Rectal smooth muscle tissue (tissue), 1 donor: ENCODE measurements around the gene THAP8.

ENCODE experiments used
- H3K27ac ChIP-seq: one replicate; pipeline ENCODE4 v1.7.0; 2013; ENCODE audit warnings: low read depth, low read length, inconsistent platforms
- H3K27me3 ChIP-seq: one replicate; pipeline ENCODE4 v1.7.0; 2013; ENCODE audit warnings: low read length; ENCODE audit not compliant: control insufficient read depth, insufficient read depth
- H3K36me3 ChIP-seq: one replicate; pipeline ENCODE4 v1.7.0; 2013; ENCODE audit warnings: low read length; ENCODE audit not compliant: control insufficient read depth, insufficient read depth
- H3K4me1 ChIP-seq: one replicate; pipeline ENCODE4 v1.7.0; 2013; ENCODE audit warnings: low read length; ENCODE audit not compliant: control insufficient read depth, insufficient read depth
- H3K4me3 ChIP-seq: one replicate; pipeline ENCODE4 v1.7.0; 2013; ENCODE audit warnings: low read length
- H3K9ac ChIP-seq: one replicate; pipeline ENCODE4 v1.7.0; 2013; ENCODE audit warnings: low read length

The THAP8 gene

GRCh38 chr19:35993923-35994598 is 60.0 kb downstream of the THAP8 start:
- Histone ChIP-seq H3K4me1 (peaks cover 15% of the 10 kb centered on the region), H3K36me3 (peaks cover 4% of the 10 kb centered on the region), H3K9ac (no peak overlapping the region), H3K27me3 (peaks cover 3% of the 10 kb centered on the region), H3K4me3 (peak overlapping the region; percentile 87), H3K27ac (no peak overlapping the region)

- Histone ChIP-seq H3K4me3 (no peak overlapping the region), H3K27me3 (peaks cover 3% of the 10 kb centered on the region), H3K4me1 (peaks cover 13% of the 10 kb centered on the region), H3K36me3 (no peaks in the 10 kb centered on the region), H3K27ac (no peak overlapping the region), H3K9ac (no peak overlapping the region)
Observed at GRCh38 chr19:35992907-35993765, 60.9 kb downstream of the THAP8 start.

GRCh38 chr19:35991731-35992450 is 62.2 kb downstream of the THAP8 start:
- Histone ChIP-seq H3K36me3 (no peaks in the 10 kb centered on the region), H3K27me3 (peaks cover 3% of the 10 kb centered on the region), H3K4me1 (peaks cover 13% of the 10 kb centered on the region), H3K4me3 (no peak overlapping the region), H3K27ac (no peak overlapping the region), H3K9ac (no peak overlapping the region)

- Histone ChIP-seq H3K4me1 (peaks cover 6% of the 10 kb centered on the region), H3K27ac (no peak overlapping the region), H3K9ac (no peak overlapping the region), H3K36me3 (no peaks in the 10 kb centered on the region), H3K27me3 (peaks cover 6% of the 10 kb centered on the region), H3K4me3 (no peak overlapping the region)
Observed at GRCh38 chr19:35990771-35991730, 63.0 kb downstream of the THAP8 start.

- Histone ChIP-seq H3K4me3 (no peak overlapping the region), H3K9ac (no peak overlapping the region), H3K36me3 (no peaks in the 10 kb centered on the region), H3K27ac (no peak overlapping the region), H3K4me1 (peaks cover 3% of the 10 kb centered on the region), H3K27me3 (peaks cover 8% of the 10 kb centered on the region)
Observed at GRCh38 chr19:35990156-35990555, 63.9 kb downstream of the THAP8 start.

- no peaks in the 10 kb centered on the region for H3K36me3 ChIP-seq
- peaks cover 8% of the 10 kb centered on the region for H3K27me3 ChIP-seq
- no peak overlapping the region for H3K9ac ChIP-seq
- no peak overlapping the region for H3K4me3 ChIP-seq
- H3K4me1 ChIP-seq: no peaks in the 10 kb centered on the region
- H3K27ac ChIP-seq: no peak overlapping the region
Observed at GRCh38 chr19:35988824-35989223, 65.3 kb downstream of the THAP8 start.

- H3K4me3 ChIP-seq: no peak overlapping the region
- H3K27ac ChIP-seq: no peak overlapping the region
- H3K36me3 ChIP-seq: no peaks in the 10 kb centered on the region
- H3K4me1 ChIP-seq: no peaks in the 10 kb centered on the region
- H3K9ac ChIP-seq: no peak overlapping the region
- H3K27me3 ChIP-seq: peaks cover 8% of the 10 kb centered on the region
Observed at GRCh38 chr19:35987571-35987896, 66.6 kb downstream of the THAP8 start.

GRCh38 chr19:35986664-35987570 is 67.2 kb downstream of the THAP8 start:
- peaks cover 8% of the 10 kb centered on the region for H3K27me3 ChIP-seq
- H3K4me1 ChIP-seq: no peaks in the 10 kb centered on the region
- H3K36me3 ChIP-seq: no peaks in the 10 kb centered on the region
- no peak overlapping the region for H3K9ac ChIP-seq
- no peak overlapping the region for H3K27ac ChIP-seq
- no peak overlapping the region for H3K4me3 ChIP-seq

GRCh38 chr19:35986111-35986510 is 68.0 kb downstream of the THAP8 start:
- Histone ChIP-seq H3K27me3 (peaks cover 8% of the 10 kb centered on the region), H3K27ac (no peak overlapping the region), H3K4me3 (no peak overlapping the region), H3K36me3 (no peaks in the 10 kb centered on the region), H3K9ac (no peak overlapping the region), H3K4me1 (no peaks in the 10 kb centered on the region)
